Smooth muscle cell (in vitro differentiated cells): Measurements from ENCODE around the gene MINDY3. TPM values are rescaled to one million over a fixed set of nuclear protein-coding genes. Genes with fewer than 3 reads are reported as not detected.

Experiments used
- DNase-seq: peaks from one replicate; lab custom pipeline; 2025; ENCODE audit not compliant: unreplicated experiment; lab: John Stamatoyannopoulos, UW
- H2AFZ ChIP-seq: fragments of 200-600 bp; sonication (generic); 2 replicates; pipeline ENCODE4 v1.6.0; 2016; ENCODE audit warnings: antibody characterized with exemption, low read depth, mild to moderate bottlenecking
- H3F3A ChIP-seq: fragments of 200-600 bp; sonication (generic); 2 replicates; pipeline ENCODE4 v1.6.0; 2017; ENCODE audit warnings: antibody characterized with exemption, low read depth
- H3K27ac ChIP-seq: fragments of 200-600 bp; sonication (generic); 2 replicates; pipeline ENCODE4 v1.5.1; 2016; ENCODE audit warnings: low read depth, mild to moderate bottlenecking
- H3K27me3 ChIP-seq: fragments of 200-600 bp; sonication (generic); 2 replicates; pipeline ENCODE4 v1.6.1; 2016; ENCODE audit warnings: low read depth, mild to moderate bottlenecking
- H3K36me3 ChIP-seq: fragments of 200-600 bp; sonication (generic); 2 replicates; pipeline ENCODE4 v1.5.1; 2016; ENCODE audit warnings: low read depth
- H3K4me1 ChIP-seq: fragments of 200-600 bp; sonication (generic); 2 replicates; pipeline ENCODE4 v1.5.1; 2016; ENCODE audit warnings: low read depth
- H3K4me2 ChIP-seq: fragments of 200-600 bp; sonication (generic); 2 replicates; pipeline ENCODE4 v1.6.0; 2016; ENCODE audit warnings: mild to moderate bottlenecking
- H3K4me3 ChIP-seq: fragments of 200-600 bp; sonication (generic); 2 replicates; pipeline ENCODE4 v1.5.1; 2016; ENCODE audit warnings: mild to moderate bottlenecking
- H3K79me2 ChIP-seq: fragments of 200-600 bp; sonication (generic); 2 replicates; pipeline ENCODE4 v1.6.0; 2016; ENCODE audit warnings: low read depth, mild to moderate bottlenecking
- H3K9ac ChIP-seq: fragments of 200-600 bp; sonication (generic); 2 replicates; pipeline ENCODE4 v1.6.0; 2016; ENCODE audit warnings: low read depth
- H3K9me3 ChIP-seq: fragments of 200-600 bp; sonication (generic); replicated peaks from 2 replicates; pipeline ENCODE4 v1.5.1; 2016; ENCODE audit warnings: low read depth
- H4K20me1 ChIP-seq: fragments of 200-600 bp; sonication (generic); 2 replicates; pipeline ENCODE4 v1.6.0; 2016; ENCODE audit warnings: low read depth
- WGBS: methylation state at CpG from one replicate; pipeline ENCODE4 v1.1.7; 2016; ENCODE audit warnings: low lambda C conversion rate; 5-methylcytosine and 5-hydroxymethylcytosine counted together
- polyA plus RNA-seq: library from polyadenylated mRNA; unstranded; fragments of >200 nt; fragmentation: Nextera tagmentation; extraction: Ambion mirVana; gene quantifications from 2 replicates; pipeline ENCODE4 v1.2.1, GENCODE V29; 2016
- total RNA-seq: library from RNA; depleted of rRNA; stranded (reverse); fragments of >200 nt; gene quantifications from 2 replicates; pipeline ENCODE4 v1.2.3, GENCODE V29; 2014
- TF ChIP-seq, protein P1 (sequence below): fragments of 200-600 bp; sonication (generic); IDR thresholded peaks from 2 replicates; pipeline ENCODE4 v1.5.1; 2017; ENCODE audit warnings: borderline replicate concordance, mild to moderate bottlenecking, antibody characterized with exemption; ENCODE audit not compliant: insufficient read depth, poor library complexity, severe bottlenecking

Gene MINDY3
- total and polyA plus RNA-seq, 2 experiments from 2014 or later = 16.9 to 32.2 TPM

GRCh38 chr10:15869935-15870334, 9.6 kb upstream of the MINDY3 start:
- H3K4me2 ChIP-seq = no peak overlapping the region
- H3K79me2 ChIP-seq = no peaks in the 10 kb centered on the region
- no peak overlapping the region for H3K9ac ChIP-seq
- DNase-seq = no peak
- no peaks in the 10 kb centered on the region for H3F3A ChIP-seq
- H3K9me3 ChIP-seq = no peaks in the 10 kb centered on the region
- H4K20me1 ChIP-seq = no peaks in the 10 kb centered on the region
- peaks cover 68% of the 10 kb centered on the region for H3K27me3 ChIP-seq
- H3K4me1 ChIP-seq = no peaks in the 10 kb centered on the region
- H3K4me3 ChIP-seq = no peak overlapping the region
- H3K27ac ChIP-seq = no peak overlapping the region
- no peaks in the 10 kb centered on the region for H3K36me3 ChIP-seq
- no peak overlapping the region for H2AFZ ChIP-seq
- TF ChIP-seq, protein P1, sequence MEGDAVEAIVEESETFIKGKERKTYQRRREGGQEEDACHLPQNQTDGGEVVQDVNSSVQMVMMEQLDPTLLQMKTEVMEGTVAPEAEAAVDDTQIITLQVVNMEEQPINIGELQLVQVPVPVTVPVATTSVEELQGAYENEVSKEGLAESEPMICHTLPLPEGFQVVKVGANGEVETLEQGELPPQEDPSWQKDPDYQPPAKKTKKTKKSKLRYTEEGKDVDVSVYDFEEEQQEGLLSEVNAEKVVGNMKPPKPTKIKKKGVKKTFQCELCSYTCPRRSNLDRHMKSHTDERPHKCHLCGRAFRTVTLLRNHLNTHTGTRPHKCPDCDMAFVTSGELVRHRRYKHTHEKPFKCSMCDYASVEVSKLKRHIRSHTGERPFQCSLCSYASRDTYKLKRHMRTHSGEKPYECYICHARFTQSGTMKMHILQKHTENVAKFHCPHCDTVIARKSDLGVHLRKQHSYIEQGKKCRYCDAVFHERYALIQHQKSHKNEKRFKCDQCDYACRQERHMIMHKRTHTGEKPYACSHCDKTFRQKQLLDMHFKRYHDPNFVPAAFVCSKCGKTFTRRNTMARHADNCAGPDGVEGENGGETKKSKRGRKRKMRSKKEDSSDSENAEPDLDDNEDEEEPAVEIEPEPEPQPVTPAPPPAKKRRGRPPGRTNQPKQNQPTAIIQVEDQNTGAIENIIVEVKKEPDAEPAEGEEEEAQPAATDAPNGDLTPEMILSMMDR = no peak

GRCh38 chr10:15868006-15868405, 7.7 kb upstream of the MINDY3 start:
- Histone ChIP-seq H3K9ac (no peak overlapping the region), H3K36me3 (no peaks in the 10 kb centered on the region), H3K27ac (no peak overlapping the region), H3F3A (no peaks in the 10 kb centered on the region), H3K27me3 (peaks cover 87% of the 10 kb centered on the region), H3K4me2 (no peak overlapping the region), H4K20me1 (no peaks in the 10 kb centered on the region), H3K4me1 (no peaks in the 10 kb centered on the region), H3K4me3 (no peak overlapping the region), H3K9me3 (no peaks in the 10 kb centered on the region), H3K79me2 (no peaks in the 10 kb centered on the region), H2AFZ (no peak overlapping the region)
- TF ChIP-seq, protein P1 = no peak
- 66% methylated on average over 5 of the region's 5 CpGs for WGBS
- no peak for DNase-seq

DNA sequence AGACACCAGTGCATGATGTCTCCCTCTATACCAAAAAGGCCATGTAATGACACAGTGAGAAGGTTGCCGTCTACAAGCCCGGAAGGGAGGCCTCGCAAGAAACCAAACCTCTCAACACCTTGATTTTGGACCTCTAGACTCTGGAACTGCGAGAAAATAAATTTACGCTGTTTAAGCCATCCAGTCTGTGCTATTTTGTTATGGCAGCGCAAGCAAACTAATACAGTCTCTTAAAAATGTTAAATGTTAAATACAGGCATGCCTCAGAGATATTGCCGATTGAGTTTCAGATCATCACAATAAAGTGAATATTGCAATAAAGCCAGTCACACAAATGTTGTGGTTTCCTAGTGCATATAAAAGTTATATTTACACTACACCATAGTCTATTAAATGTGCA, 5.0 kb upstream of the MINDY3 start:
- Histone ChIP-seq H3K4me1 (no peaks in the 10 kb centered on the region), H3K27me3 (peaks cover 82% of the 10 kb centered on the region), H3F3A (no peaks in the 10 kb centered on the region), H3K27ac (no peak overlapping the region), H3K36me3 (no peaks in the 10 kb centered on the region), H3K4me2 (no peak overlapping the region), H3K4me3 (no peak overlapping the region), H4K20me1 (no peaks in the 10 kb centered on the region), H2AFZ (no peak overlapping the region), H3K79me2 (no peaks in the 10 kb centered on the region), H3K9ac (no peak overlapping the region), H3K9me3 (no peaks in the 10 kb centered on the region)
- TF ChIP-seq, protein P1 = no peak
- no peak for DNase-seq
- 93% methylated on average over 7 of the region's 7 CpGs for WGBS

- WGBS = 84% methylated on average over 2 of the region's 2 CpGs
Observed at GRCh38 chr10:15864419-15864818, 4.1 kb upstream of the MINDY3 start.

More at GRCh38 chr10:15864419-15864818, 4.1 kb upstream of the MINDY3 start:
- DNase-seq = no peak
- Histone ChIP-seq H3K36me3 (no peaks in the 10 kb centered on the region), H3K4me2 (no peak overlapping the region), H3K9me3 (no peaks in the 10 kb centered on the region), H3K4me3 (no peak overlapping the region), H3K79me2 (peaks cover 7% of the 10 kb centered on the region), H3F3A (no peaks in the 10 kb centered on the region), H2AFZ (no peak overlapping the region), H3K4me1 (peaks cover 1% of the 10 kb centered on the region), H3K27me3 (peaks cover 73% of the 10 kb centered on the region), H3K27ac (no peak overlapping the region), H4K20me1 (no peaks in the 10 kb centered on the region), H3K9ac (no peak overlapping the region)
- TF ChIP-seq, protein P1 = no peak
